SK-N-SH (cell line): ENCODE results near the gene DDX24. TPM values are rescaled to one million over a fixed set of nuclear protein-coding genes. Genes with fewer than 3 reads are reported as not detected.

Experiments
- CTCF ChIA-PET: fragments of 300-600, 350-600 bp; formaldehyde crosslinking; extraction: SDS; loops from one replicate; lab custom pipeline; 2021; lab: Yijun Ruan, JAX
- POLR2A ChIA-PET: fragments of 350-600 bp; sonication (Branson Sonifier 250); formaldehyde crosslinking; extraction: SDS; loops from one replicate; lab custom pipeline; 2020; ENCODE audit warnings: antibody characterized with exemption, inconsistent platforms; lab: Yijun Ruan, JAX
- DNase-seq: peaks from one replicate; pipeline ENCODE4 v3.0.0; 2012
- H2AFZ ChIP-seq: fragments of 200-600 bp; sonication (generic); 2 replicates; pipeline ENCODE4 v1.8.1; 2016; ENCODE audit warnings: antibody characterized with exemption, mild to moderate bottlenecking, low read depth
- H3F3A ChIP-seq: fragments of 200-600 bp; sonication (generic); replicated peaks from 2 replicates; pipeline ENCODE3; 2016; ENCODE audit warnings: antibody characterized with exemption, mild to moderate bottlenecking; ENCODE audit not compliant: insufficient read depth
- H3K27ac ChIP-seq, 2 experiments: fragments of 200-500 bp in 1 of 2; fragments of 200-600 bp in 1 of 2; sonication (Bioruptor generic) in 1 of 2; sonication (generic), shearing (Covaris generic) in 1 of 2; 2 replicates each; pipeline versions ENCODE4 v1.5.1 to v1.6.1; 2014 to 2016; ENCODE audit warnings: low read depth in 2 of 2, inconsistent platforms in 1 of 2, low read length in 1 of 2, mild to moderate bottlenecking in 1 of 2, mixed read lengths in 1 of 2
- H3K27me3 ChIP-seq: fragments of 200-600 bp; sonication (generic), shearing (Covaris generic); 2 replicates; pipeline ENCODE4 v1.6.1; 2016; ENCODE audit warnings: mixed run types; ENCODE audit not compliant: insufficient read depth
- H3K36me3 ChIP-seq, 2 experiments: fragments of 200-500 bp in 1 of 2; fragments of 200-600 bp in 1 of 2; sonication (Bioruptor generic) in 1 of 2; sonication (generic) in 1 of 2; replicated peaks in 1 of 2; 2 replicates each; pipeline versions ENCODE3 to v1.5.1; 2014 to 2016; ENCODE audit warnings: low read length in 1 of 2, mild to moderate bottlenecking in 1 of 2; ENCODE audit not compliant: insufficient read depth in 2 of 2, control insufficient read depth in 1 of 2
- H3K4me1 ChIP-seq, 2 experiments: fragments of 200-500 bp in 1 of 2; fragments of 200-600 bp in 1 of 2; sonication (Bioruptor generic) in 1 of 2; sonication (generic), shearing (Covaris generic) in 1 of 2; 2 replicates each; pipeline versions ENCODE4 v1.5.1 to v1.6.1; 2014 to 2016; ENCODE audit warnings: low read depth in 1 of 2, low read length in 1 of 2, mixed run types in 1 of 2; ENCODE audit not compliant: insufficient read depth in 2 of 2, control insufficient read depth in 1 of 2
- H3K4me2 ChIP-seq: fragments of 200-600 bp; sonication (generic), shearing (Covaris generic); 2 replicates; pipeline ENCODE4 v1.6.1; 2017; ENCODE audit warnings: mixed run types
- H3K4me3 ChIP-seq, 2 experiments: fragments of 200-500 bp in 1 of 2; fragments of 200-600 bp in 1 of 2; sonication (Bioruptor generic) in 1 of 2; sonication (generic), shearing (Covaris generic) in 1 of 2; 2 replicates each; pipeline versions ENCODE4 v1.5.1 to v1.8.1; 2014 to 2016; ENCODE audit warnings: low read depth in 2 of 2, inconsistent platforms in 1 of 2, low read length in 1 of 2, mild to moderate bottlenecking in 1 of 2, mixed read lengths in 1 of 2, moderate library complexity in 1 of 2
- H3K79me2 ChIP-seq: fragments of 200-600 bp; sonication (generic); 2 replicates; pipeline ENCODE4 v1.8.1; 2017; ENCODE audit warnings: mild to moderate bottlenecking; ENCODE audit not compliant: insufficient read depth
- H3K9ac ChIP-seq: fragments of 200-600 bp; sonication (generic); 2 replicates; pipeline ENCODE4 v1.6.1; 2017; ENCODE audit warnings: mixed run types
- H3K9me2 ChIP-seq: fragments of 200-600 bp; sonication (generic); 2 replicates; pipeline ENCODE4 v1.6.1; 2017; ENCODE audit warnings: mixed run types
- H3K9me3 ChIP-seq: fragments of 200-600 bp; sonication (generic); 2 replicates; pipeline ENCODE4 v1.6.1; 2017; ENCODE audit warnings: mixed run types, mild to moderate bottlenecking, moderate library complexity
- H4K20me1 ChIP-seq: fragments of 200-600 bp; sonication (generic); 2 replicates; pipeline ENCODE4 v1.6.1; 2017; ENCODE audit warnings: mild to moderate bottlenecking, mixed run types; ENCODE audit not compliant: insufficient read depth
- ELF1 ChIP-seq: IDR thresholded peaks from 2 replicates; pipeline ENCODE4 v1.4.0; 2012
- GABPA ChIP-seq: IDR thresholded peaks from 2 replicates; pipeline ENCODE4 v1.4.0; 2012; ENCODE audit warnings: low read depth, mild to moderate bottlenecking
- GATA2 ChIP-seq: sonication (generic); formaldehyde crosslinking; IDR thresholded peaks from 2 replicates; pipeline ENCODE4 v1.5.0; 2020; ENCODE audit warnings: mild to moderate bottlenecking, missing genetic modification reagents
- IRF3 ChIP-seq: fragments of 150-350 bp; IDR thresholded peaks from 2 replicates; pipeline ENCODE4 v1.6.1; 2016; ENCODE audit warnings: mild to moderate bottlenecking, low read depth, low read length
- JUND ChIP-seq: IDR thresholded peaks from 2 replicates; pipeline ENCODE4 v1.4.0; 2012
- MEF2A ChIP-seq: IDR thresholded peaks from 2 replicates; pipeline ENCODE4 v1.4.0; 2012; ENCODE audit warnings: low read depth, borderline replicate concordance
- NRF1 ChIP-seq: IDR thresholded peaks from 2 replicates; pipeline ENCODE4 v1.6.1; 2012; ENCODE audit warnings: low read depth, mild to moderate bottlenecking, low read length
- RAD21 ChIP-seq: IDR thresholded peaks from 2 replicates; pipeline ENCODE4 v1.6.1; 2012; ENCODE audit warnings: mild to moderate bottlenecking, low read length
- RCOR1 ChIP-seq: fragments of 150-350 bp; IDR thresholded peaks from 2 replicates; pipeline ENCODE4 v1.6.1; 2017; ENCODE audit warnings: antibody characterized with exemption, low read length
- REST ChIP-seq: IDR thresholded peaks from 2 replicates; pipeline ENCODE4 v1.6.1; 2012; ENCODE audit warnings: mild to moderate bottlenecking, low read depth, low read length, moderate library complexity
- SIN3A ChIP-seq: IDR thresholded peaks from 2 replicates; pipeline ENCODE4 v1.6.1; 2012; ENCODE audit warnings: low read depth, mild to moderate bottlenecking, low read length, moderate library complexity, borderline replicate concordance
- SMC3 ChIP-seq: IDR thresholded peaks from 2 replicates; pipeline ENCODE4 v1.6.1; 2012; ENCODE audit warnings: low read depth, low read length, improper control_type of control experiment
- TCF12 ChIP-seq: IDR thresholded peaks from 2 replicates; pipeline ENCODE4 v1.4.0; 2012
- TEAD4 ChIP-seq: IDR thresholded peaks from 2 replicates; pipeline ENCODE4 v1.4.0; 2012; ENCODE audit warnings: mild to moderate bottlenecking, borderline replicate concordance; ENCODE audit not compliant: insufficient read depth
- ZBTB33 ChIP-seq: IDR thresholded peaks from 2 replicates; pipeline ENCODE4 v1.4.0; 2012; ENCODE audit warnings: low read depth, borderline replicate concordance
- WGBS: methylation state at CpG from one replicate; pipeline ENCODE4 v1.1.6; 2017; ENCODE audit warnings: low lambda C conversion rate; 5-methylcytosine and 5-hydroxymethylcytosine counted together
- polyA plus RNA-seq, 3 experiments: library from polyadenylated mRNA; depleted of rRNA; stranded (reverse); fragments of >200 nt; gene quantifications; 2 replicates each; pipeline ENCODE4 v1.2.3, GENCODE V29; 2012
- TF ChIP-seq, protein P1 (sequence below): fragments of 150-350 bp; IDR thresholded peaks from 2 replicates; pipeline ENCODE4 v1.6.1; 2017; ENCODE audit warnings: antibody characterized with exemption, low read length, low read depth, borderline replicate concordance
- TF ChIP-seq, protein P2 (sequence below): IDR thresholded peaks from 2 replicates; pipeline ENCODE4 v1.4.0; 2012; ENCODE audit warnings: low read depth
- TF ChIP-seq, protein P3 (sequence below): IDR thresholded peaks from 2 replicates; pipeline ENCODE4; 2012

The DDX24 gene
- polyA plus RNA-seq, 1 of the 3 experiments (the other 2 are of a cell fraction), result 108 TPM

- H3K27me3 ChIP-seq, result no peaks in the 10 kb centered on the region
- H3K4me3 ChIP-seq, result no peak overlapping the region
- WGBS, result 71% methylated on average over 10 of the region's 10 CpGs
- no peaks in the 10 kb centered on the region for H3K36me3 ChIP-seq
- no peak overlapping the region for H3K9ac ChIP-seq
- H3K79me2 ChIP-seq, result no peaks in the 10 kb centered on the region
- ChIA-PET CTCF (interaction anchor here (1.9 kb wide), 1 partner anchor 34 kb away, joined by 6 read pairs; no protein-coding TSS in a partner anchor), POLR2A (no interaction called here)
- H3K4me1 ChIP-seq, result peaks cover 0 to 11% of the 10 kb centered on the region in 2 experiments; a peak in 2 of 4 replicates
- no peaks in the 10 kb centered on the region for H3K9me3 ChIP-seq
- DNase-seq, result no peak
- no peak overlapping the region for H3K4me2 ChIP-seq
- no peaks in the 10 kb centered on the region for H3K9me2 ChIP-seq
- H2AFZ ChIP-seq, result no peak overlapping the region
- H4K20me1 ChIP-seq, result no peaks in the 10 kb centered on the region
- no peaks in the 10 kb centered on the region for H3F3A ChIP-seq
- no peak overlapping the region for H3K27ac ChIP-seq
- no peak for TF ChIP-seq SMC3
- TF ChIP-seq, protein P1, sequence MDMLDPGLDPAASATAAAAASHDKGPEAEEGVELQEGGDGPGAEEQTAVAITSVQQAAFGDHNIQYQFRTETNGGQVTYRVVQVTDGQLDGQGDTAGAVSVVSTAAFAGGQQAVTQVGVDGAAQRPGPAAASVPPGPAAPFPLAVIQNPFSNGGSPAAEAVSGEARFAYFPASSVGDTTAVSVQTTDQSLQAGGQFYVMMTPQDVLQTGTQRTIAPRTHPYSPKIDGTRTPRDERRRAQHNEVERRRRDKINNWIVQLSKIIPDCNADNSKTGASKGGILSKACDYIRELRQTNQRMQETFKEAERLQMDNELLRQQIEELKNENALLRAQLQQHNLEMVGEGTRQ, result no peak
- TF ChIP-seq, protein P2, sequence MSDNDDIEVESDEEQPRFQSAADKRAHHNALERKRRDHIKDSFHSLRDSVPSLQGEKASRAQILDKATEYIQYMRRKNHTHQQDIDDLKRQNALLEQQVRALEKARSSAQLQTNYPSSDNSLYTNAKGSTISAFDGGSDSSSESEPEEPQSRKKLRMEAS, result no peak
- no peak for TF ChIP-seq JUND
Measured at GRCh38 chr14:94098326-94098992, 17.5 kb upstream of the DDX24 start.

DNA sequence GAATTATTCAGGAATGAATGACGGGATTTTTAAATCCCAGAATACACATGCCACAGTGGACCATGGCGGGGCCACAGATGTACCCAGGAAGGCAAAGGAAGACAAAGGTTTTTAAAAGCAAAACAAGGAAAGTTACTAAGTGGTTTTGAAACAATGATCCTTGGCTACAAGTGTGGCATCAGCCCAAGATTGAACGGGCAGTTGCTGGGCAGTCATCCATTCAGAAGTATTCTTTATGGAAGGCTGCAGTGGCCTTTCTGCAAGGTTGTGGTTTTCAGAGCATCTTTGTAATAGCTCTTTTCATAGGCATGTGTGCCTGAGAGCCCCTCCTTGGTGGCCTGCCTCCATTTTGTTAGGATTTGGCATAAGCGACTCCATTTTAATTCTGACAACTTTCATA lies 16.1 kb upstream of the DDX24 start:
- no peak overlapping the region for H2AFZ ChIP-seq
- no peaks in the 10 kb centered on the region for H3K9me2 ChIP-seq
- H3K9ac ChIP-seq, result no peak overlapping the region
- POLR2A ChIA-PET, result no interaction called here
- WGBS, result 96% methylated on average over 4 of the region's 4 CpGs
- H3K79me2 ChIP-seq, result no peaks in the 10 kb centered on the region
- no peaks in the 10 kb centered on the region for H3K27me3 ChIP-seq
- CTCF ChIA-PET, result interaction anchor here (1.0 kb wide), 1 partner anchor 16 kb away, joined by 3 read pairs; the partner anchor contains the start of genes DDX24 and IFI27L1
- DNase-seq, result no peak
- H3K27ac ChIP-seq, result no peak overlapping the region
- no peaks in the 10 kb centered on the region for H3K36me3 ChIP-seq
- H3F3A ChIP-seq, result no peaks in the 10 kb centered on the region
- no peak overlapping the region for H3K4me2 ChIP-seq
- H3K9me3 ChIP-seq, result no peaks in the 10 kb centered on the region
- H3K4me1 ChIP-seq, result peaks cover 0 to 11% of the 10 kb centered on the region in 2 experiments; a peak in 2 of 4 replicates
- H4K20me1 ChIP-seq, result no peaks in the 10 kb centered on the region
- H3K4me3 ChIP-seq, result no peak overlapping the region
- no peak for TF ChIP-seq GABPA
- no peak for TF ChIP-seq NRF1
- no peak for TF ChIP-seq ZBTB33
- no peak for TF ChIP-seq SIN3A
- no peak for TF ChIP-seq SMC3
- TF ChIP-seq TCF12, result no peak
- TF ChIP-seq TEAD4, result no peak
- TF ChIP-seq GATA2 (CRISPR knock-in tag), result no peak
- TF ChIP-seq, protein P2, result no peak
- TF ChIP-seq RCOR1, result no peak
- TF ChIP-seq, protein P3, sequence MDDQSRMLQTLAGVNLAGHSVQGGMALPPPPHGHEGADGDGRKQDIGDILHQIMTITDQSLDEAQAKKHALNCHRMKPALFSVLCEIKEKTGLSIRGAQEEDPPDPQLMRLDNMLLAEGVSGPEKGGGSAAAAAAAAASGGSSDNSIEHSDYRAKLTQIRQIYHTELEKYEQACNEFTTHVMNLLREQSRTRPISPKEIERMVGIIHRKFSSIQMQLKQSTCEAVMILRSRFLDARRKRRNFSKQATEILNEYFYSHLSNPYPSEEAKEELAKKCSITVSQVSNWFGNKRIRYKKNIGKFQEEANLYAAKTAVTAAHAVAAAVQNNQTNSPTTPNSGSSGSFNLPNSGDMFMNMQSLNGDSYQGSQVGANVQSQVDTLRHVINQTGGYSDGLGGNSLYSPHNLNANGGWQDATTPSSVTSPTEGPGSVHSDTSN, result no peak
- no peak for TF ChIP-seq RAD21
- no peak for TF ChIP-seq IRF3
- no peak for TF ChIP-seq ELF1
- no peak for TF ChIP-seq MEF2A
- TF ChIP-seq REST, result no peak
